Liver (tissue), 9 donors: Measurements from ENCODE around the gene STAC2. TPM values are rescaled to one million over a fixed set of nuclear protein-coding genes. Genes with fewer than 3 reads are reported as not detected.

Experiments
- DNase-seq: peaks from one replicate; pipeline ENCODE4 v3.0.0-alpha.2; 2017; ENCODE audit warnings: low spot score
- H3K27ac ChIP-seq, 2 donors: one replicate each; pipeline ENCODE4 v1.7.0; 2013; ENCODE audit warnings: inconsistent platforms in 2 of 2, low read length in 2 of 2, control low read depth in 1 of 2, low read depth in 1 of 2, mild to moderate bottlenecking in 1 of 2
- H3K27me3 ChIP-seq, 4 donors: one replicate each; pipeline versions ENCODE4 v1.6.1 to v1.7.0; 2013; ENCODE audit warnings: low read length in 3 of 4, inconsistent platforms in 1 of 4, mild to moderate bottlenecking in 1 of 4, moderate library complexity in 1 of 4; ENCODE audit not compliant: control insufficient read depth in 4 of 4, insufficient read depth in 4 of 4
- H3K36me3 ChIP-seq, 4 donors: one replicate each; pipeline versions ENCODE4 v1.6.1 to v1.7.0; 2013; ENCODE audit warnings: low read length in 3 of 4, mild to moderate bottlenecking in 3 of 4, low read depth in 1 of 4, moderate library complexity in 1 of 4; ENCODE audit not compliant: control insufficient read depth in 4 of 4, insufficient read depth in 3 of 4
- H3K4me1 ChIP-seq, 4 donors: one replicate each; pipeline versions ENCODE4 v1.6.1 to v1.7.0; 2013; ENCODE audit warnings: low read length in 3 of 4, mild to moderate bottlenecking in 3 of 4, moderate library complexity in 1 of 4; ENCODE audit not compliant: control insufficient read depth in 4 of 4, insufficient read depth in 4 of 4
- H3K4me3 ChIP-seq, 3 donors: one replicate each; pipeline versions ENCODE4 v1.6.1 to v1.7.0; 2013; ENCODE audit warnings: low read length in 3 of 3, control low read depth in 1 of 3, low read depth in 1 of 3, mild to moderate bottlenecking in 1 of 3
- H3K9ac ChIP-seq, 2 donors: one replicate each; pipeline ENCODE4 v1.7.0; 2013; ENCODE audit warnings: low read length in 2 of 2, mild to moderate bottlenecking in 2 of 2, moderate library complexity in 2 of 2, control low read depth in 1 of 2, low read depth in 1 of 2
- H3K9me3 ChIP-seq, 4 donors: one replicate each; pipeline versions ENCODE4 v1.6.1 to v1.7.0; 2013; ENCODE audit warnings: low read length in 3 of 4; ENCODE audit not compliant: control insufficient read depth in 4 of 4
- CTCF ChIP-seq: fragments of 150-350 bp; IDR thresholded peaks from 2 replicates; pipeline ENCODE4 v1.5.1; 2017; ENCODE audit warnings: improper control_type of control experiment, low read depth, low read length; ENCODE audit not compliant: missing input control
- EGR1 ChIP-seq, 2 donors: IDR thresholded peaks; 2 replicates each; pipeline ENCODE4 v1.6.1; 2016 to 2018; ENCODE audit warnings: antibody characterized with exemption in 2 of 2, low read depth in 2 of 2
- FOXA1 ChIP-seq: IDR thresholded peaks from 2 replicates; pipeline ENCODE4 v1.6.1; 2016; ENCODE audit warnings: antibody characterized with exemption
- FOXA2 ChIP-seq: IDR thresholded peaks from 2 replicates; pipeline ENCODE4 v1.6.1; 2016; ENCODE audit warnings: antibody characterized with exemption
- GABPA ChIP-seq, 2 donors: IDR thresholded peaks in 1 of 2; conservative IDR thresholded peaks in 1 of 2; 2 replicates each; pipeline ENCODE4 v1.6.1; 2016; ENCODE audit warnings: antibody characterized with exemption in 2 of 2, mild to moderate bottlenecking in 1 of 2, moderate library complexity in 1 of 2
- JUND ChIP-seq, 2 donors: IDR thresholded peaks; 2 replicates each; pipeline ENCODE4 v1.6.1; 2016; ENCODE audit warnings: antibody characterized with exemption in 2 of 2
- NR2F2 ChIP-seq: IDR thresholded peaks from 2 replicates; pipeline ENCODE4 v1.6.1; 2016; ENCODE audit warnings: antibody characterized with exemption
- RAD21 ChIP-seq, 2 donors: IDR thresholded peaks; 2 replicates each; pipeline ENCODE4 v1.6.1; 2016; ENCODE audit warnings: antibody characterized with exemption in 2 of 2, mild to moderate bottlenecking in 2 of 2
- RXRA ChIP-seq, 2 donors: IDR thresholded peaks; 2 replicates each; pipeline ENCODE4 v1.6.1; 2017 to 2018; ENCODE audit warnings: antibody characterized with exemption in 2 of 2, mild to moderate bottlenecking in 1 of 2
- TAF1 ChIP-seq: conservative IDR thresholded peaks from 2 replicates; pipeline ENCODE4 v1.6.1; 2016; ENCODE audit warnings: antibody characterized with exemption, mild to moderate bottlenecking
- YY1 ChIP-seq: IDR thresholded peaks from 2 replicates; pipeline ENCODE4 v1.6.1; 2016; ENCODE audit warnings: antibody characterized with exemption, mild to moderate bottlenecking
- WGBS: extraction: QIAGEN DNeasy Blood & Tissue Kit; methylation state at CpG from one replicate; pipeline ENCODE4 v1.1.7; 2013; 5-methylcytosine and 5-hydroxymethylcytosine counted together
- polyA plus RNA-seq, 2 donors: library from polyadenylated mRNA; stranded (reverse) in 1 of 2; unstranded in 1 of 2; fragments of 200-250 nt in 1 of 2; fragments of >200 nt in 1 of 2; fragmentation: Nextera tagmentation in 1 of 2; extraction: Ambion mirVana in 1 of 2; gene quantifications; one replicate each; pipeline versions ENCODE4 v1.2.1 to v1.2.3, GENCODE V29; 2013 to 2015
- total RNA-seq, 2 donors: library from RNA; depleted of rRNA; stranded (reverse); fragments of >200 nt; gene quantifications; one replicate each; pipeline ENCODE4 v1.2.3, GENCODE V29; 2014
- TF ChIP-seq, protein P1 (sequence below): IDR thresholded peaks from 2 replicates; pipeline ENCODE4 v1.6.1; 2016; ENCODE audit warnings: antibody characterized with exemption
- TF ChIP-seq, protein P2 (sequence below): IDR thresholded peaks from 2 replicates; pipeline ENCODE4 v1.6.1; 2016; ENCODE audit warnings: antibody characterized with exemption
- TF ChIP-seq, protein P3 (sequence below): IDR thresholded peaks from 2 replicates; pipeline ENCODE4 v1.6.1; 2016; ENCODE audit warnings: antibody characterized with exemption
- TF ChIP-seq, protein P4 (sequence below): IDR thresholded peaks from 2 replicates; pipeline ENCODE4 v1.6.1; 2016; ENCODE audit warnings: antibody characterized with exemption, mild to moderate bottlenecking
- donor health status: healthy.
- donor health status: healthy.
- donor health status: healthy.
- donor health status: healthy.
- donor health status: healthy.

The STAC2 gene
- total and polyA plus RNA-seq, 4 donors = not detected

- Histone ChIP-seq H3K27ac (no peak overlapping the region), H3K9ac (no peak overlapping the region), H3K9me3 (no peaks in the 10 kb centered on the region), H3K36me3 (no peaks in the 10 kb centered on the region), H3K4me1 (peaks cover 0 to 4% (median 0%) of the 10 kb centered on the region in 4 donors), H3K4me3 (no peak overlapping the region), H3K27me3 (no peaks in the 10 kb centered on the region)
- no peak for TF ChIP-seq RXRA (IDR thresholded peaks at IDR 0.05)
- TF ChIP-seq RAD21 (IDR thresholded peaks at IDR 0.05) = peak; percentile 90 to 95
- TF ChIP-seq JUND (IDR thresholded peaks at IDR 0.05) = no peak
- TF ChIP-seq CTCF = peak; percentile 85
- TF ChIP-seq, protein P1, sequence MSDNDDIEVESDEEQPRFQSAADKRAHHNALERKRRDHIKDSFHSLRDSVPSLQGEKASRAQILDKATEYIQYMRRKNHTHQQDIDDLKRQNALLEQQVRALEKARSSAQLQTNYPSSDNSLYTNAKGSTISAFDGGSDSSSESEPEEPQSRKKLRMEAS = no peak
- TF ChIP-seq, protein P2, sequence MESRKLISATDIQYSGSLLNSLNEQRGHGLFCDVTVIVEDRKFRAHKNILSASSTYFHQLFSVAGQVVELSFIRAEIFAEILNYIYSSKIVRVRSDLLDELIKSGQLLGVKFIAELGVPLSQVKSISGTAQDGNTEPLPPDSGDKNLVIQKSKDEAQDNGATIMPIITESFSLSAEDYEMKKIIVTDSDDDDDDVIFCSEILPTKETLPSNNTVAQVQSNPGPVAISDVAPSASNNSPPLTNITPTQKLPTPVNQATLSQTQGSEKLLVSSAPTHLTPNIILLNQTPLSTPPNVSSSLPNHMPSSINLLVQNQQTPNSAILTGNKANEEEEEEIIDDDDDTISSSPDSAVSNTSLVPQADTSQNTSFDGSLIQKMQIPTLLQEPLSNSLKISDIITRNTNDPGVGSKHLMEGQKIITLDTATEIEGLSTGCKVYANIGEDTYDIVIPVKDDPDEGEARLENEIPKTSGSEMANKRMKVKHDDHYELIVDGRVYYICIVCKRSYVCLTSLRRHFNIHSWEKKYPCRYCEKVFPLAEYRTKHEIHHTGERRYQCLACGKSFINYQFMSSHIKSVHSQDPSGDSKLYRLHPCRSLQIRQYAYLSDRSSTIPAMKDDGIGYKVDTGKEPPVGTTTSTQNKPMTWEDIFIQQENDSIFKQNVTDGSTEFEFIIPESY = no peak
- TF ChIP-seq YY1 = no peak
- no peak for TF ChIP-seq NR2F2
- 44% methylated on average over 6 of the region's 6 CpGs for WGBS
- peak; percentile 91 for DNase-seq
Observed at GRCh38 chr17:39244600-39245570, 19.1 kb upstream of the STAC2 start.

GRCh38 chr17:39244016-39244599 lies 18.4 kb upstream of the STAC2 start:
- Histone ChIP-seq H3K9ac (no peak overlapping the region), H3K9me3 (no peaks in the 10 kb centered on the region), H3K4me3 (no peak overlapping the region), H3K27ac (no peak overlapping the region), H3K36me3 (no peaks in the 10 kb centered on the region), H3K27me3 (no peaks in the 10 kb centered on the region), H3K4me1 (peaks cover 0 to 4% (median 0%) of the 10 kb centered on the region in 4 donors)
- TF ChIP-seq CTCF (no peak), RAD21 (IDR thresholded peaks at IDR 0.05) (no peak), NR2F2 (no peak), EGR1 (IDR thresholded peaks at IDR 0.05; ENCODE audit: low read depth in 2 of 2) (no peak), RXRA (IDR thresholded peaks at IDR 0.05) (no peak), FOXA1 (no peak), TAF1 (no peak), GABPA (IDR thresholded peaks at IDR 0.05 in 1 of 2, conservative IDR thresholded peaks at IDR 0.05 in 1 of 2) (no peak), JUND (IDR thresholded peaks at IDR 0.05) (no peak), FOXA2 (no peak)
- TF ChIP-seq, protein P3, sequence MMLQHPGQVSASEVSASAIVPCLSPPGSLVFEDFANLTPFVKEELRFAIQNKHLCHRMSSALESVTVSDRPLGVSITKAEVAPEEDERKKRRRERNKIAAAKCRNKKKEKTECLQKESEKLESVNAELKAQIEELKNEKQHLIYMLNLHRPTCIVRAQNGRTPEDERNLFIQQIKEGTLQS = no peak
- TF ChIP-seq, protein P1 = no peak
- TF ChIP-seq, protein P4, sequence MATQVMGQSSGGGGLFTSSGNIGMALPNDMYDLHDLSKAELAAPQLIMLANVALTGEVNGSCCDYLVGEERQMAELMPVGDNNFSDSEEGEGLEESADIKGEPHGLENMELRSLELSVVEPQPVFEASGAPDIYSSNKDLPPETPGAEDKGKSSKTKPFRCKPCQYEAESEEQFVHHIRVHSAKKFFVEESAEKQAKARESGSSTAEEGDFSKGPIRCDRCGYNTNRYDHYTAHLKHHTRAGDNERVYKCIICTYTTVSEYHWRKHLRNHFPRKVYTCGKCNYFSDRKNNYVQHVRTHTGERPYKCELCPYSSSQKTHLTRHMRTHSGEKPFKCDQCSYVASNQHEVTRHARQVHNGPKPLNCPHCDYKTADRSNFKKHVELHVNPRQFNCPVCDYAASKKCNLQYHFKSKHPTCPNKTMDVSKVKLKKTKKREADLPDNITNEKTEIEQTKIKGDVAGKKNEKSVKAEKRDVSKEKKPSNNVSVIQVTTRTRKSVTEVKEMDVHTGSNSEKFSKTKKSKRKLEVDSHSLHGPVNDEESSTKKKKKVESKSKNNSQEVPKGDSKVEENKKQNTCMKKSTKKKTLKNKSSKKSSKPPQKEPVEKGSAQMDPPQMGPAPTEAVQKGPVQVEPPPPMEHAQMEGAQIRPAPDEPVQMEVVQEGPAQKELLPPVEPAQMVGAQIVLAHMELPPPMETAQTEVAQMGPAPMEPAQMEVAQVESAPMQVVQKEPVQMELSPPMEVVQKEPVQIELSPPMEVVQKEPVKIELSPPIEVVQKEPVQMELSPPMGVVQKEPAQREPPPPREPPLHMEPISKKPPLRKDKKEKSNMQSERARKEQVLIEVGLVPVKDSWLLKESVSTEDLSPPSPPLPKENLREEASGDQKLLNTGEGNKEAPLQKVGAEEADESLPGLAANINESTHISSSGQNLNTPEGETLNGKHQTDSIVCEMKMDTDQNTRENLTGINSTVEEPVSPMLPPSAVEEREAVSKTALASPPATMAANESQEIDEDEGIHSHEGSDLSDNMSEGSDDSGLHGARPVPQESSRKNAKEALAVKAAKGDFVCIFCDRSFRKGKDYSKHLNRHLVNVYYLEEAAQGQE = no peak
- no peak for DNase-seq
- 59% methylated on average over 11 of the region's 11 CpGs for WGBS
